Testis (tissue), 3 donors: ENCODE data around the gene C6orf132. TPM values are rescaled to one million over a fixed set of nuclear protein-coding genes. Genes with fewer than 3 reads are reported as not detected.
A peak's percentile ranks its signal among the peaks of the same experiment; 100 is the strongest.

ENCODE experiments used
- DNase-seq: peaks from one replicate; pipeline ENCODE4 v3.0.0-alpha.2; 2019
- H3K27ac ChIP-seq, 2 donors: fragments of 200-600 bp; sonication (generic); one replicate each; pipeline ENCODE4 v1.5.1; 2019
- H3K27me3 ChIP-seq: fragments of 200-600 bp; sonication (generic); one replicate; pipeline ENCODE4 v1.5.1; 2019
- H3K36me3 ChIP-seq: fragments of 200-600 bp; sonication (generic); one replicate; pipeline ENCODE4 v1.5.1; 2017; ENCODE audit warnings: low read depth; ENCODE audit errors: missing control alignments
- H3K4me1 ChIP-seq: fragments of 200-600 bp; sonication (generic); one replicate; pipeline ENCODE4 v1.5.1; 2019
- H3K4me3 ChIP-seq, 2 donors: fragments of 200-600 bp; sonication (generic); one replicate each; pipeline ENCODE4 v1.5.1; 2017 to 2019
- H3K9me3 ChIP-seq: fragments of 200-600 bp; sonication (generic); one replicate; pipeline ENCODE4 v1.5.1; 2017
- CTCF ChIP-seq, 3 experiments: fragments of 450-650 bp in 2 of 3; fragments of 200-600 bp in 1 of 3; sonication (generic) in 1 of 3; IDR thresholded peaks; one replicate each; pipeline ENCODE4 v1.5.1; 2016 to 2019; ENCODE audit warnings: antibody characterized with exemption in 3 of 3, mild to moderate bottlenecking in 2 of 3, moderate library complexity in 1 of 3
- POLR2A ChIP-seq: fragments of 450-650 bp; IDR thresholded peaks from one replicate; pipeline ENCODE4 v1.6.1; 2017; ENCODE audit warnings: antibody characterized with exemption, mild to moderate bottlenecking, moderate library complexity
- WGBS, 2 donors: methylation state at CpG; one replicate each; pipeline ENCODE4 v1.1.5; 2018; 5-methylcytosine and 5-hydroxymethylcytosine counted together
- intact Hi-C: fragments of 100-400 bp; cut with DNase I; formaldehyde crosslinking; loops from one replicate; pipeline ENCODE4 v1.15.1; 2023; ENCODE audit warnings: low total_unique reads
- polyA plus RNA-seq: library from polyadenylated mRNA; stranded (reverse); fragments of 350-450 nt; fragmentation: Illumina TruSeq; extraction: RNeasy Lipid Tissue Mini Kit (QIAGEN cat#74804); gene quantifications from one replicate; pipeline ENCODE4 v1.2.3, GENCODE V29; 2014; ENCODE audit warnings: low read depth, low replicate concordance; ENCODE audit not compliant: insufficient read depth
- total RNA-seq, 2 donors: library from RNA; depleted of rRNA; stranded (reverse); fragments of >200 nt; gene quantifications; one replicate each; pipeline ENCODE4 v1.2.3, GENCODE V29; 2016

The C6orf132 gene
- total and polyA plus RNA-seq, 3 donors from 2014 or later = 1.1 to 2.0 (median 1.3) TPM

GRCh38 chr6:42177514-42178364, 35.3 kb upstream of the C6orf132 start:
- intact Hi-C loops = no loop called here
- WGBS, 2 donors = 23 to 26% methylated on average over 24 to 27 of the region's 27 CpGs
- no peak overlapping the region for H3K27ac ChIP-seq
- no peak for TF ChIP-seq POLR2A
- TF ChIP-seq CTCF (IDR thresholded peaks at IDR 0.05) = no peak
- no peaks in the 10 kb centered on the region for H3K9me3 ChIP-seq
- no peaks in the 10 kb centered on the region for H3K36me3 ChIP-seq
- no peaks in the 10 kb centered on the region for H3K27me3 ChIP-seq
- peak overlapping the region; percentile 12 to 29 for H3K4me3 ChIP-seq
- H3K4me1 ChIP-seq = no peaks in the 10 kb centered on the region
- DNase-seq = peak; percentile 34

- intact Hi-C loops = no loop called here
Observed at GRCh38 chr6:42176981-42177380, 34.6 kb upstream of the C6orf132 start.

GRCh38 chr6:42175860-42176259, 33.4 kb upstream of the C6orf132 start:
- TF ChIP-seq POLR2A (no peak), CTCF (IDR thresholded peaks at IDR 0.05) (no peak)
- Histone ChIP-seq H3K4me1 (no peaks in the 10 kb centered on the region), H3K27me3 (no peaks in the 10 kb centered on the region), H3K4me3 (no peak overlapping the region), H3K27ac (no peak overlapping the region), H3K9me3 (no peaks in the 10 kb centered on the region), H3K36me3 (no peaks in the 10 kb centered on the region)
- 74 to 79% methylated on average over 5 of the region's 5 CpGs for WGBS, 2 donors
- intact Hi-C loops = no loop called here
- DNase-seq = no peak

More at GRCh38 chr6:42176981-42177380, 34.6 kb upstream of the C6orf132 start:
- Histone ChIP-seq H3K4me1 (no peaks in the 10 kb centered on the region), H3K36me3 (no peaks in the 10 kb centered on the region), H3K27ac (no peak overlapping the region), H3K9me3 (no peaks in the 10 kb centered on the region), H3K4me3 (no peak overlapping the region), H3K27me3 (no peaks in the 10 kb centered on the region)
- TF ChIP-seq POLR2A = no peak
- no peak for TF ChIP-seq CTCF (IDR thresholded peaks at IDR 0.05)
- no peak for DNase-seq

- intact Hi-C loops = no loop called here
- Histone ChIP-seq H3K36me3 (no peaks in the 10 kb centered on the region), H3K4me3 (no peak within 1 kb of the TSS), H3K27ac (no peak within 1 kb of the TSS), H3K9me3 (no peaks in the 10 kb centered on the region), H3K4me1 (no peaks in the 10 kb centered on the region), H3K27me3 (no peaks in the 10 kb centered on the region)
- WGBS, 2 donors = 83 to 96% methylated on average over 2 of the region's 2 CpGs
- DNase-seq = no peak
- TF ChIP-seq CTCF (IDR thresholded peaks at IDR 0.05) (no peak), POLR2A (no peak)
Observed at GRCh38 chr6:42173101-42173500, 30.7 kb upstream of the C6orf132 start, which contains the start of gene GUCA1A. TSS of gene GUCA1A (plus strand) at chr6:42173364. CDS start at chr6:42173614, 250 bp downstream.
